GM04504 (cell line): Measurements from ENCODE around the gene AHI1.
"Not testable (repeated sequence)": the region's sequence is repeated elsewhere in the genome, so short reads cannot be mapped to it uniquely, and the experiment has no call there.

Experiments
- DNase-seq: peaks from one replicate; pipeline ENCODE4 v3.0.0-alpha.2; 2012; ENCODE audit warnings: low read depth

Gene AHI1

GRCh38 chr6:135505648-135506047, 8.1 kb upstream of the AHI1 start:
- no peak for DNase-seq

- DNase-seq, result no peak
Measured at GRCh38 chr6:135505222-135505621, 7.7 kb upstream of the AHI1 start.

DNA sequence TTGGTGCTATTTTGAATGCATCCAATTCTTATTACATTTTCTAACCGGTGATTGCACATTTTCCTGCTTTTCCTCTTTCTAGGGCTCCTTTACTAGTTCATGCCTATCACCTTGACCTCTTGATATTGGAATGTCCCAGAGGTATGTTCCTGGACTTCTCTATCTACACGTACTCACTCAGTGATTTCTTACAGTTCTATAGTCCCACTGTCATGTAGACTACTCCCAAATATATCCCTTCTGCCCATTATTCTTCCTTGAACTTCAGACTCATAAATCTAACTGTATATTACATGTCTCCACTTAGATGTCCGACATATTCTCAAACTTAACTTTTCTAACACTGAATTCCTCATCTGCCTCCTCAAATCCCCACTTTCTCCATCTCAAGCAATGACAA, 7.2 kb upstream of the AHI1 start:
- no peak for DNase-seq

- no peak for DNase-seq
Measured at GRCh38 chr6:135503703-135504475, 6.3 kb upstream of the AHI1 start.

DNA sequence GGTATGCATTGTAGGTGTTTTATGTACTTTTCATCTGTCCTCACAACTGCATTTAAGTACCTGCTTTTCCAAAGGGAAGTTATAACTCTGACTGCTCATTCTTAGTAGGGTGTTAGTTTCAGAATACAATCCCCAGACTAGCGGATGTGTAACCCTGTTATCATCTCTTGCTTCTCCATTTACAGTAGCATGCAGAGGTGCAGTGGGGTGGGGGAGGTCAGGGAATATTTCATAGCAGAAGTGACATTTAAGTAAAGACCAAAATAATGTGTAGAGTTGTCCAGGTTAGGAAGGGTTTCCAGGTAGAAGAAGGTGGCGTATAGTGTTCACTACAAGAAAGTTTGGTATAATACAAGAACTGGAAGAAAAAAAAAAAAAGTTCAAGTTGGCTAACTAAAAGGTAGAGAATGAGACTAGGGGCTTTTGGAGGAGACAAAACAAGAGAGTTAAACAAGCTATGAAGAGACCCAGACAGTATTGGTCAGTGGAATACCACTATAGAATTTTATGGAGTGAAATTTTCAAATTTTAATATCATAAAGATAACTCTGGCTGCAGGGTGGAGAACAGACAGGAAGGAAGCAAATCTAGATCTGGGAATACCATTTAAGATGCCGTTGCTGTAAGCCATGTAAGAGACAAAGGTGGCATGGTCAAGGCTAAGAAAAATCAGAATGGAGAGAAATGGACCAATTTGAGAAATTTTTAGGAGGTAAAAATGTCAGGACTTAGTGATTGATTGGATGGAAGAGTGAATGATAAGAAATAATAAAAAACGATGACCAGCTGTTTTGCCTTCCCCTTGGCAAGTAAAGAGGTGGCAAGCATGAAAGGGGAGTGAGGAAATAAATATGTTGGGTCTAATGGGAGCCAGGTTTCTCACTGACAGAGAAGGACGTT, 2.2 kb upstream of the AHI1 start:
- DNase-seq, result no peak

DNA sequence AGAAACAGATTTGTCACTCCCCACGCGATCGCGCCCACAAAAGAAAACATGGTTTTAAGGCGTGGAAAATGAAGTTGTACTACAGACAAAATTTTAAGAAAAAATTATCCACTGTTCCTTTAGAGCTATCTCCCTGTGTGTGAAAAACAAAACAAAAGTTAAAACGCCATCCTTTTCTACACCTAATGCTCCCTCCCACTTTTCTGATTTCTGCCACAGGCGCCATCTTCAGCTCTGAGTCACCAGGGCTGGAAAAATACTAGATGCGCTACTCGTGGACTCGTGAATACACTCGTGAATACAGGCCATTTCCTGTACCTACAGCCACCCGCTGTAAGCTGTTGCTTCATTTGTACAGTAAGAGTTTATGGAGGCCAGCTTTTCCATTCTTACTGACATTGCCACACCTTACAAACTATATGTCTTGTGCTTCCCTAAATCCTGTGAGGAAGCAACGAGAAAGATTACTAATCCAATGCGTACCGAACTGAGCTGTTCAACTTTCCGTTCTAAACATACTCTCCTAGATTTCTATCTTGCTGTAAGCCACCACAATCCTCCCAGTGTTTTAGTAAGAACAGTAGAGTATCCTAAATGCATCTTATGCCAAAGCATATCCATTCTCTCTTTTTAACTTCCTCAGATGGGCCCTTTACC, 773 bp upstream of the AHI1 start:
- DNase-seq, result peak; percentile 81

DNA sequence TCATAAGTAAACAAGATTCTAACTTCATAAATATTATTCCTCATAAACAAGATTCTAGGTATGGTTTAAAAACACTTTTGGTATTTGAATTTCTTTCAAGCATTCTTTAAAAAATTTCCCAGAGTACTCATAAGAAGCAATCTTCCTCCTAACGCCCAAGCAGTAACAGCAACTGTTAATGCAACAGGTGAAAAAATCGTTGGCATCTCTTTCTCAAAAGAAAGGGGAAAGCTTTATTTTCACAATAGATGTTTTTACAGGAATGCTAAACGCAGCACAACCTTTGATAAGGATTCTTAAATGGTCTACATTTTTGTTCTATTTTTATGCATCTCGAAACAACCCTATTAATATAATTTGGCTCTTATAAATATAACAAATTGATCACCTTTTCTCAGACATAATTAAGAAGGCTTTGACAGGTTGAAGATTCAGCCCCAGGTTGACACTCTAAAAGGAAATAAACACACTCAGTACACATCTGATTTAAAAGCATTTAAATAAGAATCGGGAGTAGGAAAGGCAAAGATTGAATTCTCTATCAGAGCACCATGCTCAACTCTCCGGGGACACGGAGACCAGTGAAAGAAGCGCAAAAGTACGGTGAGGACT, 634 bp downstream of the AHI1 start:
- DNase-seq, result no peak

DNA sequence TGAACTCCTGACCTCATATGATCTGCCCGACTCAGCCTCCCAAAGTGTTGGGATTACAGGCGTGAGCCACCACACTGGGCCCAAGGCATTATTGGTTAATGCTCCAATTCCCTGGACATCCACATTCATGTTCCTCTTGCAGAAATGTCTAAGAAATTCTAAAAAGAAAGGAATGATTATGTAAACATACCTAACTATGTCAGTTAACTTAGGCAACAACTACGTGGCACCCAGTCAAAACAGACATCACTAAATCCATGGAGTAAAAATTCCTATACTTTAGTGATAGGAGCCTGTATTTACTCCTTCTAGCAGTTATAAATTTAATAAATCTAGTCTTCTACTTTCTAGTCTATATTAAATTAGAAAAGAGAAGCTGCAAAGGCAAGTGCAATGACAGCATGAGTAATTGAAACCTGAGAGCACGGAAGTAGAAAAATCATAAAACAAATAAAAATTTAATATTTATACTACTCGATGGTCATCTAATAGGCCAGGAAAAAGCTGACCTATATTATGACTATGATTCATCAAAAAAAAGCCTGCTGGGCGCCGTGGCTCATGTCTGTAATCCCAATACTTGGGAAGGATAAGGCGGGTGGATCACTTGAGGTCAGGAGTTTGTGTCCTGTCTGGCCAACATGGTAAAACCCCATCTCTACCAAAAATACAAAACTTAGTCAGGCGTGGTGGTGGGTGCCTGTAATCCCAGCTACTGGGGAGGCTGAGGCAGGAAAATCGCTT, 4.2 kb downstream of the AHI1 start:
- no peak for DNase-seq

DNA sequence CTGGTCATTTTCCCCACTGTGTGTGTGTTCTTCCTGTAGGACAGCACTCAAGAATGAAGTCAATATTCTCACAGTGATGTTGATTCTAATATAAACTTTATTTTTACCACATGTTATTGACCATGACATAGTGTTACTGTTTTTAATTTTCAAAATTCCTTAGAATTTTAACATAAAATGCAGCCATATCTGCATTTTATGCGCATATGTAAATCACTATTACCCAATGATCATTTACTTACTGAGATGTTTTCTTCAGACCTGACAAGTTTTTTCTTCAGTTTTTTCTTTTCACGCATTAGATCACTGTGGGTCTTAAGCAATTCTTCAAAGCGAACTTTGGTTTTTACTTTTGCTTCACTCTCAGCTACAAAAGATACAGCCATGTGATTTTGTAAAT, 7.2 kb downstream of the AHI1 start:
- DNase-seq, result no peak

- DNase-seq, result peak; percentile 42
Measured at GRCh38 chr6:135488023-135488422, 9.5 kb downstream of the AHI1 start.

- DNase-seq, result not testable (repeated sequence)
Measured at GRCh38 chr6:135483903-135484302, 13.6 kb downstream of the AHI1 start.

- no peak for DNase-seq
Measured at GRCh38 chr6:135481783-135482369, 15.7 kb downstream of the AHI1 start.

DNA sequence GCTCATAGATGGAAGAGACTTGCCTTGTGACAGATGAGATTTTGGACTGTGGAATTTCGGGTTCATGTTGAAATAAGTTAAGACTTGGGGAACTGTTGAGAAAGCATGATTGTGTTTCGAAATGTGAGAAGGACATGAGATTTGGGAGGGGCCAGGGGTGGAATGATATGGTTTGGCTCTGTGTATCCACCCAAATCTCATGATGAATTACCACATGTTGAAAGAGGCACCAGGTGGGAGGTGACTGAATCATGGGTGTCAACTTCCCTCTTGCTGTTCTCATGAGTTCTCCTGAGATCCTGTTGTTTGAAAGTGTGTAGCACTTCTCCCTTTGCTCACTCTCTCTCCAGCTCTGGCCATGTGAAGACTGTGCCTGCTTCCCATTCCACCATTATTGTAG, 17.9 kb downstream of the AHI1 start:
- no peak for DNase-seq

GRCh38 chr6:135478626-135479025, 18.9 kb downstream of the AHI1 start:
- no peak for DNase-seq

DNA sequence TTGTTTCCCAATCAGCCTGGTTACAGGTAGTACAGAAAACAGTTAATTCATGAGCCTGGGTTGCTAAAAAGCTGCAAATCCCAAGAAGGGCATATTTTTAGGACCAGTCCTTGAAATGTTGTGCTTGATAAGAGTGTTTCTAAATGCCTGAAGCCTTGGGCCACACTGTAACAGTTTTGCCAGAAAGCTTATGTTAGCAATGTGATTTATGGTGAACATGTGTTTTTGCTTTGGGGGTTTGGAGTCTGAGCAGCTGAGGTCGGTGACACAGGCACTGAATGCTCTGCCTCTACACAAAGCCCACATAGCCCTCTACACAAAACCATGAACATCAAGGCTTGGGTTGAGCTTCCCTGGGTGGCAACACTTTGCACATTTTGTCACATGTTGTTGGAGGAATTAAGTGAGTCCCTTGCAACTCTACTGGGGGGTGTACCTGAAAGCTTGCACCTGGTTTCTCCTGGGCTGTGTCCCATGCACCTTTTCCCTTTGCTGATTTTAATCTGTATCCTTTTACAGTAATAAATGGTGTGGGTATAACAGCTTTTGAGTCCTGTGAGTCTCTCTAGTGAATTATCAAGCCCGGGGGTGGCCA, 22.2 kb downstream of the AHI1 start:
- DNase-seq, result peak; percentile 72

DNA sequence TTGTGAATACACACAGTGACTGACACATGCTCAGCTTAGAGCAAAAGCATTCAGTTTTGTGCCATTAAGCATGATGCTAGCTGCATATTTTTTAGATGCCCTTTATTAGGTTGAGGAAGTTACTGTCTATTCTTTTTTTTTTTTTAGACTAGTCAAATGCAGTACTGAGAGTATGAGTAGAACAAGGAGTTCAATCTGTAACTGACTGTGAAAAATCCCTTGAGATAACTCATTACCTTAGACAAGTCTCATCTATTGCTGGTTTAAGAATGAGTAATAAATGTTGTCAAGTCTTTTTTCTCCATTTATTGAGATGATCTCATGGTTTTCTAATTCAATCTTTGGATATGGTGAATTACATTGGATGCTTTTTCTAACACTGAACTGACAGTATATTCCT, 23.2 kb downstream of the AHI1 start:
- no peak for DNase-seq

GRCh38 chr6:135465903-135466302, 31.6 kb downstream of the AHI1 start:
- DNase-seq, result no peak

- DNase-seq, result no peak
Measured at GRCh38 chr6:135465307-135465706, 32.2 kb downstream of the AHI1 start.

GRCh38 chr6:135464634-135465033, 32.9 kb downstream of the AHI1 start:
- DNase-seq, result no peak

DNA sequence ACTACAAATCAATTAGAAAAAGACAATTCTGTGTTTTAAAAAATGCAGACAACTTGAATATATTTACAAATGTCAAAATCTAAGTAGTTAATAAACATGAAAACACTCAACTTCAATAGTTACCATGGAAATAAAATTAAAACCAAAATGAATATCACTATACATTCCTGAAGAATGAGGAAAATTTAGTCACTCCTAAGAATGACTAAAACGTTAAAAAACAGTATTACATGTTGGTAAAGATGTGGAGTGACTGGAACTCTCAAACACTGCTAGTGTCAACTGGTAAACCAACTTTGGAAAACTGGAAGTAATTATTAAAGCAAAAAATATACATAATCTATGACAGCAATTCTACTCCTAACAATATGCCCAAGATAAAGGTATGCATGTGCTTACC, 36.3 kb downstream of the AHI1 start:
- DNase-seq, result no peak

GRCh38 chr6:135458051-135458450, 39.5 kb downstream of the AHI1 start:
- DNase-seq, result peak; percentile 34
